MG63 (cell line): Measurements from ENCODE around the gene TRAF2. TPM values are rescaled to one million over a fixed set of nuclear protein-coding genes. Genes with fewer than 3 reads are reported as not detected.

ENCODE experiments used
- DNase-seq: peaks from one replicate; pipeline ENCODE4 v3.0.0-alpha.2; 2020
- H3K27me3 ChIP-seq: fragments of 250-450 bp; sonication (Bioruptor Pico); 2 replicates; pipeline ENCODE4 v1.5.1; 2020; ENCODE audit warnings: mild to moderate bottlenecking, moderate library complexity
- H3K36me3 ChIP-seq: fragments of 250-450 bp; sonication (Bioruptor Pico); 2 replicates; pipeline ENCODE4 v1.5.1; 2020; ENCODE audit warnings: mild to moderate bottlenecking, moderate library complexity
- H3K4me3 ChIP-seq: fragments of 250-450 bp; sonication (Bioruptor Pico); 2 replicates; pipeline ENCODE4 v1.5.1; 2020; ENCODE audit warnings: mild to moderate bottlenecking, moderate library complexity
- H3K9me3 ChIP-seq: fragments of 250-450 bp; sonication (Bioruptor Pico); 2 replicates; pipeline ENCODE4 v1.5.1; 2020; ENCODE audit warnings: mild to moderate bottlenecking, moderate library complexity
- total RNA-seq: library from RNA; depleted of rRNA; stranded (reverse); fragments of >200 nt; shearing (Covaris generic); gene quantifications from 2 replicates; pipeline ENCODE4 v1.2.3, GENCODE V29; 2014; ENCODE audit warnings: low replicate concordance

Gene TRAF2
- total RNA-seq, 1 experiment from 2014 or later = 46.5 TPM

DNA sequence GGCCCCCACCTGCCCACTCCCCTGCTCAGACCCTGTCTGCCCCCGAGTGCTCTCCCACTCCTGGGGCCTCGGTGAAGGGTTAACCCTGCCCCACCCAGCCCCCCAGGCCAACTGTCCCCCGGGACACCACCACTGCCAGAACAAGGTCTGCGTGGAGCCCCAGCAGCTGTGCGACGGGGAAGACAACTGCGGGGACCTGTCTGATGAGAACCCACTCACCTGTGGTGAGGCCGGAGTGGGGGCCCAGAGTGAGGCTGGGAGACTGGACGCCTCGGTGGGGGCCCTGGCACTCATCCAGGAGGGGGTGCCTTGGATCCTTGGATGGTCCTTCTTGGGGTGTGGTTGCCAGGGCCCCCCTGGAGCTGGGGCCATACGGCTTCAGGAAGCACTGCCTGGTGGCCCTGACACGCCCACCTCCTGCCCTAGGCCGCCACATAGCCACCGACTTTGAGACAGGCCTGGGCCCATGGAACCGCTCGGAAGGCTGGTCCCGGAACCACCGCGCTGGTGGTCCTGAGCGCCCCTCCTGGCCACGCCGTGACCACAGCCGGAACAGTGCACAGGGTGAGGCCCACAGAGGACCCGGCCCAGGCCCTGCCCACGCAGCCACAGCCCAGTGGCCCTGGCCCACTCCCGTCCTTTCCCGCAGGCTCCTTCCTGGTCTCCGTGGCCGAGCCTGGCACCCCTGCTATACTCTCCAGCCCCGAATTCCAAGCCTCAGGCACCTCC, 32.0 kb upstream of the TRAF2 start:
- no peak overlapping the region for H3K4me3 ChIP-seq
- no peaks in the 10 kb centered on the region for H3K9me3 ChIP-seq
- no peaks in the 10 kb centered on the region for H3K27me3 ChIP-seq
- DNase-seq = no peak
- H3K36me3 ChIP-seq = peaks cover 18% of the 10 kb centered on the region

GRCh38 chr9:136854842-136855460, 31.4 kb upstream of the TRAF2 start:
- H3K9me3 ChIP-seq = no peaks in the 10 kb centered on the region
- peaks cover 14% of the 10 kb centered on the region for H3K36me3 ChIP-seq
- no peak overlapping the region for H3K4me3 ChIP-seq
- H3K27me3 ChIP-seq = no peaks in the 10 kb centered on the region
- DNase-seq = no peak

DNA sequence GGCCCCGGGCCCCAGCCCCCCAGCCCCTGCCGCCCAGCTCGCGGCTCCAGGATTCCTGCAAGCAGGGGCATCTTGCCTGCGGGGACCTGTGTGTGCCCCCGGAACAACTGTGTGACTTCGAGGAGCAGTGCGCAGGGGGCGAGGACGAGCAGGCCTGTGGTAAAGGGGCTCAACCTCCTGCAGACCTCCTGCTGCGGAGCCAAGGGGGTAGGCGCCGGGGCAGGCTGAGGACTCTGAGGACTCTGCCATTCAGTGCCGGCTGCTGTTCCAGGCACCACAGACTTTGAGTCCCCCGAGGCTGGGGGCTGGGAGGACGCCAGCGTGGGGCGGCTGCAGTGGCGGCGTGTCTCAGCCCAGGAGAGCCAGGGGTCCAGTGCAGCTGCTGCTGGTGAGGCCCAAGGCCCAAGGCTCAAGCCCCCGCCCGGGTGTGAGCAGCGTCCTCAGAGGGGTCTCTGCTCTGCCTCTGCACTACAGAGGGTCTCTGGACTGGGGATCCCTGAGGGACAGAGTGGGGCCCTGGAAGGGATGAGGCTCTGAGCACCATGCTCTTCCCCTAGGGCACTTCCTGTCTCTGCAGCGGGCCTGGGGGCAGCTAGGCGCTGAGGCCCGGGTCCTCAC, 30.7 kb upstream of the TRAF2 start:
- peaks cover 10% of the 10 kb centered on the region for H3K36me3 ChIP-seq
- H3K4me3 ChIP-seq = no peak overlapping the region
- no peaks in the 10 kb centered on the region for H3K9me3 ChIP-seq
- H3K27me3 ChIP-seq = no peaks in the 10 kb centered on the region
- no peak for DNase-seq

DNA sequence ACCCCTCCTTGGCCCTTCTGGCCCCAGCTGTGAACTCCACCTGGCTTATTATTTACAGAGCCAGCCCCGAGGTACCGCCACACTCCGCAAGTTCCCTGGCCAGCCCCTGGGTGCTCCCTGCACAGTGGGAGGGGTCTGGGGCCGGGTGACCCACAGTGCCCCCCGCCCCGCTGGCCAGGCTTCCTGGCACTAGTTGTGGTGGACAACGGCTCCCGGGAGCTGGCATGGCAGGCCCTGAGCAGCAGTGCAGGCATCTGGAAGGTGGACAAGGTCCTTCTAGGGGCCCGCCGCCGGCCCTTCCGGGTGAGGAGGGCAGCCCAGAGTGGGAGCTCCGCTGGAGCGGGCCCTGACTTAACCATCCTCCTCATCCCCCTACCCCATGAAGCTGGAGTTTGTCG, 30.2 kb upstream of the TRAF2 start:
- Histone ChIP-seq H3K36me3 (peaks cover 9% of the 10 kb centered on the region), H3K27me3 (no peaks in the 10 kb centered on the region), H3K4me3 (no peak overlapping the region), H3K9me3 (no peaks in the 10 kb centered on the region)
- DNase-seq = no peak

GRCh38 chr9:136856541-136857141, 29.7 kb upstream of the TRAF2 start:
- no peak overlapping the region for H3K4me3 ChIP-seq
- no peak for DNase-seq
- H3K9me3 ChIP-seq = no peaks in the 10 kb centered on the region
- peaks cover 15% of the 10 kb centered on the region for H3K36me3 ChIP-seq
- no peaks in the 10 kb centered on the region for H3K27me3 ChIP-seq

- Histone ChIP-seq H3K4me3 (no peak overlapping the region), H3K36me3 (peaks cover 20% of the 10 kb centered on the region), H3K9me3 (no peaks in the 10 kb centered on the region), H3K27me3 (no peaks in the 10 kb centered on the region)
- DNase-seq = no peak
These were observed 29.1 kb upstream of the TRAF2 start for GRCh38 chr9:136857166-136857565.

DNA sequence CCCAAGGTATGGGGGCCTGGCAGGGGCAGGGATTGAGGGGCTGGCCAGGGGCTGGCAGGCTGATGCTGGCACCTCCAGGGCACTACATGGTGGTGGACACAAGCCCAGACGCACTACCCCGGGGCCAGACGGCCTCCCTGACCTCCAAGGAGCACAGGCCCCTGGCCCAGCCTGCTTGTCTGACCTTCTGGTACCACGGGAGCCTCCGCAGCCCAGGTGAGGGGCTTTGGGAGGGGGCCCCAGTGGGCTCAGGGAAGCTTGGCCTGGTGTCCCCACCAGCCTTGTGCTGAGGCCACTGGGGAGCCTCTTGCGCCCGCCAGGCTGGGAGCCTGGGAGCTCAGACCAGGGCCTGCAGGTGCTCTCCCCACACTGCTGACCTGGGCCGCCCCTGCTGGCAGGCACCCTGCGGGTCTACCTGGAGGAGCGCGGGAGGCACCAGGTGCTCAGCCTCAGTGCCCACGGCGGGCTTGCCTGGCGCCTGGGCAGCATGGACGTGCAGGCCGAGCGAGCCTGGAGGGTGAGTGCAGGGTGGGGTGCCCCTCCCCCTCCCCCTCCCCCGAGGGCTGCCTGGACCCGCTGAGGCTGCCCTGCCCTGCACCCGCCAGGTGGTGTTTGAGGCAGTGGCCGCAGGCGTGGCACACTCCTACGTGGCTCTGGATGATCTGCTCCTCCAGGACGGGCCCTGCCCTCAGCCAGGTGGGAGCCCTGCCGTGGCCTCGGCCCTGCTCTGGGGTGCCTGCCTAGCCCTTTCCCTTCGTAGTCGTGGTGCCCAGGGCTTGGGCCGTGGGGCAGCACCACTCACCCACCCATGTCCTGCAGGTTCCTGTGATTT, 28.5 kb upstream of the TRAF2 start:
- Histone ChIP-seq H3K9me3 (no peaks in the 10 kb centered on the region), H3K36me3 (peaks cover 26% of the 10 kb centered on the region)
- no peak for DNase-seq

GRCh38 chr9:136858452-136858843, 27.9 kb upstream of the TRAF2 start:
- Histone ChIP-seq H3K9me3 (no peaks in the 10 kb centered on the region), H3K36me3 (peaks cover 33% of the 10 kb centered on the region), H3K27me3 (no peaks in the 10 kb centered on the region), H3K4me3 (no peak overlapping the region)
- DNase-seq = no peak

More for the DNA sequence above, 28.5 kb upstream of the TRAF2 start:
- H3K27me3 ChIP-seq = no peaks in the 10 kb centered on the region
- no peak overlapping the region for H3K4me3 ChIP-seq

GRCh38 chr9:136858844-136859757, 27.2 kb upstream of the TRAF2 start:
- Histone ChIP-seq H3K36me3 (peaks cover 38% of the 10 kb centered on the region), H3K27me3 (no peaks in the 10 kb centered on the region), H3K9me3 (no peaks in the 10 kb centered on the region), H3K4me3 (no peak overlapping the region)
- DNase-seq = peak; percentile 91

DNA sequence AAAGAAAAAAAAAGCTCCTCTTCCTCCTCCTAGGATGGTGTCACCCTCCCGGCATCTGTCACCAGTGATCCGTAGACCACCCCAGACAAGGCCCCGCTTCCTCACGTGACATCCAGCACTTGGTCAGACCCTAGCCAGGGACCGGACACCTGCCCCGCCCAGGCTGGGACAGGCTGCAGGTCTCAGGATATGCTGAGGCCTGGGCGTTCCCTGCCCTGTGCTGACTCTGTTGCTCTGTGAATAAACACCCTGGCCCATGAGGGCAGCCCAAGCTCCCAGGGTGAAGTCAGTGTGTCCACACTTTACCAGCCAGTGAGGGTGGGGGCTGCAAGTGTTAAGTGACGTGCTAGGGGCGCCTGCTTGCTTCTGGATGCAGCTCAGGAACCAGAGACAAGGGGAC, 25.8 kb upstream of the TRAF2 start:
- Histone ChIP-seq H3K9me3 (no peaks in the 10 kb centered on the region), H3K27me3 (no peaks in the 10 kb centered on the region), H3K36me3 (peaks cover 43% of the 10 kb centered on the region), H3K4me3 (no peak overlapping the region)
- no peak for DNase-seq

- H3K27me3 ChIP-seq = no peaks in the 10 kb centered on the region
- H3K36me3 ChIP-seq = peaks cover 43% of the 10 kb centered on the region
- DNase-seq = no peak
- no peaks in the 10 kb centered on the region for H3K9me3 ChIP-seq
- H3K4me3 ChIP-seq = no peak overlapping the region
These were observed 25.1 kb upstream of the TRAF2 start for GRCh38 chr9:136860933-136861873.

GRCh38 chr9:136861874-136862457, 24.4 kb upstream of the TRAF2 start:
- Histone ChIP-seq H3K4me3 (no peak overlapping the region), H3K9me3 (no peaks in the 10 kb centered on the region), H3K27me3 (no peaks in the 10 kb centered on the region), H3K36me3 (peaks cover 43% of the 10 kb centered on the region)
- no peak for DNase-seq

- peaks cover 50% of the 10 kb centered on the region for H3K36me3 ChIP-seq
- peaks cover 6% of the 10 kb centered on the region; the same call in 1 of the 2 replicates for H3K9me3 ChIP-seq
- no peak overlapping the region for H3K4me3 ChIP-seq
- DNase-seq = no peak
- no peaks in the 10 kb centered on the region for H3K27me3 ChIP-seq
These were observed 23.3 kb upstream of the TRAF2 start for GRCh38 chr9:136862849-136863622.
